AG10803 (cell line): ENCODE measurements around the gene PARK7.

Source experiments
- DNase-seq: peaks from one replicate; pipeline ENCODE4 v3.0.0; 2010; ENCODE audit warnings: low read depth
- H3K4me3 ChIP-seq: 2 replicates; pipeline ENCODE4 v1.5.1; 2011; ENCODE audit warnings: mild to moderate bottlenecking, low read length, control low read depth
- CTCF ChIP-seq: conservative IDR thresholded peaks from 2 replicates; pipeline ENCODE4 v1.5.1; 2011; ENCODE audit warnings: mild to moderate bottlenecking, low read length, control low read depth, inconsistent platforms

PARK7 gene

GRCh38 chr1:7970246-7970645 lies 8.7 kb downstream of the PARK7 start:
- H3K4me3 ChIP-seq: no peak overlapping the region
- TF ChIP-seq CTCF: no peak
- DNase-seq: no peak

- TF ChIP-seq CTCF: no peak
- no peak overlapping the region for H3K4me3 ChIP-seq
- DNase-seq: no peak
Measured at GRCh38 chr1:7971024-7971423, 9.5 kb downstream of the PARK7 start.

- DNase-seq: no peak
- H3K4me3 ChIP-seq: no peak overlapping the region
Measured at GRCh38 chr1:7972285-7972684, 10.8 kb downstream of the PARK7 start.

GRCh38 chr1:7973086-7973485 lies 11.6 kb downstream of the PARK7 start:
- no peak for TF ChIP-seq CTCF
- no peak for DNase-seq
- H3K4me3 ChIP-seq: no peak overlapping the region

More at GRCh38 chr1:7972285-7972684, 10.8 kb downstream of the PARK7 start:
- TF ChIP-seq CTCF: no peak

- peak; percentile 96 for TF ChIP-seq CTCF
- peak; percentile 67 for DNase-seq
- no peak overlapping the region for H3K4me3 ChIP-seq
Measured at GRCh38 chr1:7975212-7975865, 13.8 kb downstream of the PARK7 start.

- DNase-seq: no peak
- no peak for TF ChIP-seq CTCF
Measured at GRCh38 chr1:7980984-7981383, 19.5 kb downstream of the PARK7 start.

GRCh38 chr1:7983086-7983778 lies 21.7 kb downstream of the PARK7 start:
- DNase-seq: no peak
- H3K4me3 ChIP-seq: no peak overlapping the region
- no peak for TF ChIP-seq CTCF

More at GRCh38 chr1:7980984-7981383, 19.5 kb downstream of the PARK7 start:
- no peak overlapping the region for H3K4me3 ChIP-seq
